ENCODE data around the gene LRRC7.

DNA sequence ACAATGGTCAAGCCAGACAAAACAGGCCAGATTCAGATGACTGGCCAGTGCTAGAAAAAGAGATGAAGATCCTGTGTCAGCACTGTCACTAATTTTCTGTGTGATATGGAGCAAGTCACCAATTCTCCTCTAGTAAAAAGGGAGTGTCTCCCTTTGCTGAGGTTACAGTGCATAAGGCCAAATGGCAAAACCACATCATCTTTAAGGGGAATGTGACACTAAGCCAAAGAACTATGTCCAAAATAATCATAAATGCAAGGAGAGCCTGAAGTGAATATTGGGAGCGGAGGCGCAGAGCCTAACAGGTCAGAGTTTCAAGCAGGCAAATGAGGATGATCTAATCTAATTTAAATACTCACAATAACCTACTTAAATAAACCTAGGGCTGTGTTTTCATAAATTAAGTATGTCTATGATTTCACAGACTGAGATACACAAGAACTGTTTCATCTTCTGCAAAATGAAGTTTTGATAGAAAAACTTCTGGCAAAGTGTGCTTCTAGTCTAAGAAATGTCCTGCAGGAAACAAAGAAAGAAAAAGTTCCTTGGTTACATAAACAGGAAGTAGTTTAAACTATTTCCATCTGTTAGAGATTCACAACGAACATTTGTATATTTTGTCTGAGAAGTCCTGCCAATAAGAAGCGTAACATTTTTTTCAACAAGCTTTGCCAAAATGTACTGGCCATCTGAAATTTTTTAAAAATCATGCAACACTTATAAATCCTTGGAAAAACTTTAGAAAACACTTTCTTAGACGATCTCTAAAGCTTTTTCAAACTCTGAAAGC lies 347.4 kb downstream of the LRRC7 start:
- TF ChIP-seq YY1 (IDR thresholded peaks at IDR 0.05; ENCODE audit: insufficient read depth, insufficient read length) (no peak), ZNF274 (IDR thresholded peaks at IDR 0.05; ENCODE audit: low read depth, low read length) (no peak)
